ENCODE data around the gene ADARB2. TPM values are rescaled to one million over a fixed set of nuclear protein-coding genes. Genes with fewer than 3 reads are reported as not detected.

ADARB2 gene
- total RNA-seq, 3 donors from 2014 or later = 0.03 to 0.05 TPM; not detected in 1

- Mint-ChIP-seq H3K4me1 (ENCODE audit: low read depth) (no peaks in the 10 kb centered on the region), H3K9me3 (no peaks in the 10 kb centered on the region), H3K4me3 (no peak overlapping the region), H3K27me3 (ENCODE audit: low read depth) (peaks cover 29% of the 10 kb centered on the region), H3K36me3 (ENCODE audit: insufficient read depth) (no peaks in the 10 kb centered on the region)
- no peak for DNase-seq
- ATAC-seq = no peak
Observed at GRCh38 chr10:1370298-1370697, 367.0 kb downstream of the ADARB2 start.

DNA sequence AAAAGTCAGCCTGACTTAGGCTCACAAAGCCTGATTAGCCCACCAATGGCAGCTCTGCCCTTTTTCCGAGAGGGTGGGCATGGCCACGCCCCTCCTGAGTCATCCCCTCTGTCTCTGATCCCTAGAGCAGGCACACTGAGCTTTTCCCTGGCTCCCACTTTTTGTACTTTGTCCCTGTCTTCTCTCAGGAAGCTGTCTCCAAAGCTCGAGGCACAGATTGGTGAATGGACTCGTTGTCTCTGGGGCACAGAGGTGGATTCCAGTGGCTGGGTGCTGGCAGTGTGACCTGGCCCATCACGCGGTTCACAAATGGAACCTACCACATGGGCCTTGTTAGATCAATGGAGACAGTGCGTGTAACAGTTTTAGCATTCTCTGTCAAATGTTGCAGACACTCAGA is 367.7 kb downstream of the ADARB2 start:
- peaks cover 35% of the 10 kb centered on the region for H3K27me3 Mint-ChIP-seq (ENCODE audit: low read depth)
- ATAC-seq (no peak), DNase-seq (no peak)
- no peaks in the 10 kb centered on the region for H3K4me1 Mint-ChIP-seq (ENCODE audit: low read depth)
- H3K4me3 Mint-ChIP-seq = no peak overlapping the region
- no peaks in the 10 kb centered on the region for H3K9me3 Mint-ChIP-seq
- no peaks in the 10 kb centered on the region for H3K36me3 Mint-ChIP-seq (ENCODE audit: insufficient read depth)

- H3K27me3 Mint-ChIP-seq (ENCODE audit: low read depth) = peaks cover 35% of the 10 kb centered on the region
- H3K36me3 Mint-ChIP-seq (ENCODE audit: insufficient read depth) = no peaks in the 10 kb centered on the region
- H3K9me3 Mint-ChIP-seq = no peaks in the 10 kb centered on the region
- H3K4me1 Mint-ChIP-seq (ENCODE audit: low read depth) = no peaks in the 10 kb centered on the region
- DNase-seq (no peak), ATAC-seq (no peak)
- no peak overlapping the region for H3K4me3 Mint-ChIP-seq
Observed at GRCh38 chr10:1369197-1369596, 368.1 kb downstream of the ADARB2 start.

GRCh38 chr10:1368842-1369171 is 368.5 kb downstream of the ADARB2 start:
- H3K4me1 Mint-ChIP-seq (ENCODE audit: low read depth) = no peaks in the 10 kb centered on the region
- H3K27me3 Mint-ChIP-seq (ENCODE audit: low read depth) = peaks cover 35% of the 10 kb centered on the region
- DNase-seq (no peak), ATAC-seq (peak in 1 of 2 donors; percentile 88)
- H3K4me3 Mint-ChIP-seq = no peak overlapping the region
- no peaks in the 10 kb centered on the region for H3K36me3 Mint-ChIP-seq (ENCODE audit: insufficient read depth)
- no peaks in the 10 kb centered on the region for H3K9me3 Mint-ChIP-seq

DNA sequence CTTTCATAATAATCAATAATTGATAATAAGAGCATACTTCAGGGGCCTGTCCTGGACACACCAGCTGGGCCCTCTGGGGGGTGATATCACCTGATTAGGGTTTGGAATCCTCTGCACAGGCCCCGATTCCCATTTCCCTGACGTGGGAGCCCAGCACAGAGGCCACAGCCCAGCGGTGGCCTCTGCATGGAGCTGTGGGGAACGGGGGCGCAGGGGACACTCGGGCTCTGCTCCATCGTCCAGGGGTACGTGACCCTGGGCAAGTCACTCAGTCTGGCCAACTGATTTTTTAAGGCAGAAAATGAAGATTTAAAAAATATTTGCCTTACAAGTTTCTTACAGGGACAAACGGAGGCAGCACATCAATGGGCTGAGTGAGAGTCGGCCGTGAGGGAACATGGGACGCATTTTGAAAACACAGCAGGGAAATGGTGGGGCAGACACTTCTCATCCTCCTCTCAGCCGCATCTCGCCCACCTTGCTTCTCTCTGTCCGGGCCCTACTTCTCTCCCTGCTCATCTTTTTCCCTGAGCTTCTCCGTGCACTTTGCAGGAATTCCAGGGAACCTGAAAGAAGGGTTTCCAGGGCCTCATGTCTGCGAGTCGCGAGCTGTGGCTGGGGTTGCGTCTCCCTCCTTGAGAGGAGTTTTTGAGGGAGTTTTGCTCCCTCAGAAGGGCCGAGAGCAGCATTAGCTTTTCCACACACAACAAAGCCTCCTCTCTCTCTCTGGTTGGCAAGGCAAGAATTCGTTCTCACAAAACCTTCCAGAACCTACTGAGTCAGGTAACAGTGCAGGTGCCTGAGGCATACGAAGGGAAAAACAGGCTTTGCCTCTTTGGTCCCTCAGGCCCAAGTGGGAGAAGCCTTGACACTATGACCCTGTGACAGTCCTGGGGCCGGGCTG is 369.1 kb downstream of the ADARB2 start:
- no peaks in the 10 kb centered on the region for H3K36me3 Mint-ChIP-seq (ENCODE audit: insufficient read depth)
- no peak for ATAC-seq
- DNase-seq = no peak
- H3K9me3 Mint-ChIP-seq = no peaks in the 10 kb centered on the region
- no peaks in the 10 kb centered on the region for H3K4me1 Mint-ChIP-seq (ENCODE audit: low read depth)
- H3K27me3 Mint-ChIP-seq (ENCODE audit: low read depth) = peaks cover 35% of the 10 kb centered on the region
- H3K4me3 Mint-ChIP-seq = no peak overlapping the region

- no peaks in the 10 kb centered on the region for H3K36me3 Mint-ChIP-seq (ENCODE audit: insufficient read depth)
- H3K9me3 Mint-ChIP-seq = no peaks in the 10 kb centered on the region
- no peaks in the 10 kb centered on the region for H3K4me1 Mint-ChIP-seq (ENCODE audit: low read depth)
- H3K27me3 Mint-ChIP-seq (ENCODE audit: low read depth) = peaks cover 38% of the 10 kb centered on the region
- no peak for ATAC-seq
- no peak overlapping the region for H3K4me3 Mint-ChIP-seq
- no peak for DNase-seq
Observed at GRCh38 chr10:1366811-1367425, 370.4 kb downstream of the ADARB2 start.

GRCh38 chr10:1366322-1366691 is 371.0 kb downstream of the ADARB2 start:
- Mint-ChIP-seq H3K27me3 (ENCODE audit: low read depth) (peaks cover 38% of the 10 kb centered on the region), H3K4me1 (ENCODE audit: low read depth) (no peaks in the 10 kb centered on the region), H3K36me3 (ENCODE audit: insufficient read depth) (no peaks in the 10 kb centered on the region), H3K4me3 (no peak overlapping the region), H3K9me3 (no peaks in the 10 kb centered on the region)
- DNase-seq (no peak), ATAC-seq (no peak)

GRCh38 chr10:1365540-1366321 is 371.6 kb downstream of the ADARB2 start:
- no peak for ATAC-seq
- Mint-ChIP-seq H3K36me3 (ENCODE audit: insufficient read depth) (no peaks in the 10 kb centered on the region), H3K4me1 (ENCODE audit: low read depth) (no peaks in the 10 kb centered on the region), H3K9me3 (no peaks in the 10 kb centered on the region), H3K4me3 (no peak overlapping the region), H3K27me3 (ENCODE audit: low read depth) (peaks cover 38% of the 10 kb centered on the region)
- DNase-seq = no peak

DNA sequence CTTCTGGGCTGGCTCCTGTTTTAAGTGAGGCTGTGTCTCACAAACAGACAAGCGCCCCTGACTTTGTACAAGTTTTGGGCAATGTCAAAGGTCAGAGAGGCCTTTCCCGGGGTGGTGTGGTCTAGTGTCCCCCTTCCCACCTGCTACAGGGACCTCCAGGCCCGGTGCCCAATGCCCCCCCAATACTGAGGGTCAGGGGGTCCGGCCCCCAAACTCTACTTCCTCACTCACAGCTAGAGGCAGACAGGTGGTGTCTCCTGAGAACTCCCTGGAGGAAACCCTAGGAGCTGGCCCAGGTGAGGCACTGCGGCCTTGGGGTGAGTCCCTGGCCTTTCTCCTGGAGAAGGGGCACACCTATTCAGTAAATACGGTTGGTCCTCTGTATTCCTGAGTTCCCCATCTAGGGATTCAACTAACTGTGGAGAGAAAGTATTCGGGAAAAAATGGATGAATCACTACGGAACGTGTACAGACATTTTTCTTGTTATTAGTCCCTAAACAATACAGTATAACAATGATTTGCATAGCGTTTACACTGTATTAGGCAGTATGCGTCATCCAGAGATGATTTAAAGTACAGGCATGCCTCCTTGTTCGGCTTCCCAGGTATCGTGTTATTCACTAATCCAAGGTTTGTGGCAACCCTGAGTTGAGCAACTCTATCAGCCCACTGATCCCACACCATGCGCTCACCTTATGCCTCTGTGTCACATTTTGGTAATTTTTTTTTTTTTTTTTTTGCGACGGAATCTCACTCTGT is 373.0 kb downstream of the ADARB2 start:
- ATAC-seq = no peak
- peaks cover 29% of the 10 kb centered on the region for H3K27me3 Mint-ChIP-seq (ENCODE audit: low read depth)

DNA sequence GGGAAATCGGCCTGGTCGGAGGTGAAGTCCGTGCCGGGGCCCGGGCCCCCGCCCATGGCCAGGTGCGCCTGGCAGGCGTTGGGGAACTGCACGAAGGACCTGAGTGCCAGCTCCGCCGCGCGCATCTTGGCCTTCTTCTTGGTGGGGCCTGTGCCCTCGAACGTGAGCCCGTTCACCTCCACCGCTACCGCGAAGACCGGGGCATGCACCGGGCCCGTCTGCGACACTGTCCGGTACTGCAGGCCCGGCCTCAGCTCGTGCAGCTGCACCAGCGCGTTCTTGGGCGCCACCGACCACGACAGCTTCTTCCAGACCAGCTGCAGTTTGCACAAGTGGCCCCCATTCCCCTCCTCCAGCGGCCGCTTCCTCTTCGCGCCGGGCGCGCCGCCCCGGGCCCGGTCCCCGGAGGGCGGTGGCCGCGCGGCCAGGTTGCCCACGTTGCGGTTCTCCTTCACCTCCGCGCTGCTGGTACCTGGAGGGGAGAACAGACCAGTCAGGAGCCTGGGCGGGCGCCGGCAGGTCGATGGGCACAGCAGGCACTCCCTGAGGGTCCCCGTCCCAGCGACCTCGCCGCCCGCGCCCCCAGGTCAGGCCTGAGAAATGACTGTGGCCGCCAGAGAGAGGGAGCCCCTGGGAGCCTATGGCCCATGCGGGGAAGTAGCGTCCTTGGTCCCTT is 373.7 kb downstream of the ADARB2 start:
- Mint-ChIP-seq H3K27me3 (ENCODE audit: low read depth) (peaks cover 26% of the 10 kb centered on the region), H3K4me3 (no peak overlapping the region), H3K36me3 (ENCODE audit: insufficient read depth) (no peaks in the 10 kb centered on the region), H3K4me1 (ENCODE audit: low read depth) (peaks cover 13% of the 10 kb centered on the region), H3K9me3 (no peaks in the 10 kb centered on the region)
- no peak for DNase-seq
- no peak for ATAC-seq

More for the DNA sequence above, 373.0 kb downstream of the ADARB2 start:
- H3K9me3 Mint-ChIP-seq = no peaks in the 10 kb centered on the region
- peaks cover 5% of the 10 kb centered on the region for H3K4me1 Mint-ChIP-seq (ENCODE audit: low read depth)
- H3K4me3 Mint-ChIP-seq = no peak overlapping the region
- H3K36me3 Mint-ChIP-seq (ENCODE audit: insufficient read depth) = no peaks in the 10 kb centered on the region
- DNase-seq = no peak

- Mint-ChIP-seq H3K9me3 (no peaks in the 10 kb centered on the region), H3K36me3 (ENCODE audit: insufficient read depth) (no peaks in the 10 kb centered on the region), H3K4me1 (ENCODE audit: low read depth) (peaks cover 13% of the 10 kb centered on the region), H3K4me3 (no peak overlapping the region), H3K27me3 (ENCODE audit: low read depth) (peaks cover 23% of the 10 kb centered on the region)
- ATAC-seq = no peak
- no peak for DNase-seq
Observed at GRCh38 chr10:1362589-1363445, 374.5 kb downstream of the ADARB2 start.

DNA sequence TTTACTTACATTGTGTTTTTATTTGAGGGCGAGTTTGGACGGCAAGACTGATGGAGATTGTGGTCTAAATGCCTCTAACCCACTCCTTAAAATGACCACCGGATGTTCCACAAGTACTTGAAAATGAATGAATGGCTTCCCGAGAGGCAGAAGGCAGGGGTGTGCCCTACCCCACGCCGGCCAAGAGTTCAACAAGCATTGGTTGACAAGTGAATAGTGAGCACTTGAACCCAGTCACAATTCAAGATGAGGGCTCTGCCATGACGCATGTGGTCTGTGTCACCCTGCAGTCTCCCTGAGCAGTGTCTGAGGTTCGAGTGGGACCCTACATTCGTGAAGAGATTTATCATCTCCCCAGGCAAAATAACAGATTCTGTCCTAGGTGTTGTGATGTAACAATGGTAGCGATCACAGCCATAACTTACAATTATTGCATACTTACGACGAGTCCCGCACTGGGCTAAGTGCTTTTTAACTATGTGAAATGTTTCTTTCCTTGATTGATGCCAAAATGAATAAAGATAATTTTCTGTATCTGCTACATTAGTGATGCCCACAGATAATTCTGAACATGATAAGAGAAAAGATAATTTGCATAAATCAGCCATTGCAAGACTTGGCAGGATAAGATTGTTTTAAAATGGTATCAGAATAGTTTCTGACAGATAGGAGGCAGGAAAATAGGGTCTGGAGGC is 375.8 kb downstream of the ADARB2 start:
- no peaks in the 10 kb centered on the region for H3K36me3 Mint-ChIP-seq (ENCODE audit: insufficient read depth)
- H3K9me3 Mint-ChIP-seq = no peaks in the 10 kb centered on the region
- no peak overlapping the region for H3K4me3 Mint-ChIP-seq
- H3K27me3 Mint-ChIP-seq (ENCODE audit: low read depth) = peaks cover 21% of the 10 kb centered on the region
- H3K4me1 Mint-ChIP-seq (ENCODE audit: low read depth) = peaks cover 13% of the 10 kb centered on the region
- no peak for DNase-seq
- no peak for ATAC-seq
